Choroid plexus epithelial cell (primary cell): Measurements from ENCODE around the gene GJA3.

Experiments used
- DNase-seq: peaks from one replicate; pipeline ENCODE4 v3.0.0-alpha.2; 2010; ENCODE audit warnings: low read depth
- H3K4me3 ChIP-seq: 2 replicates; pipeline ENCODE4 v1.5.1; 2011; ENCODE audit warnings: low read depth, mild to moderate bottlenecking, control low read depth, low read length, moderate library complexity
- CTCF ChIP-seq: conservative IDR thresholded peaks from 2 replicates; pipeline ENCODE4 v1.5.1; 2011; ENCODE audit warnings: low read depth, mild to moderate bottlenecking, control low read depth, inconsistent platforms, low read length, moderate library complexity

GJA3 gene

DNA sequence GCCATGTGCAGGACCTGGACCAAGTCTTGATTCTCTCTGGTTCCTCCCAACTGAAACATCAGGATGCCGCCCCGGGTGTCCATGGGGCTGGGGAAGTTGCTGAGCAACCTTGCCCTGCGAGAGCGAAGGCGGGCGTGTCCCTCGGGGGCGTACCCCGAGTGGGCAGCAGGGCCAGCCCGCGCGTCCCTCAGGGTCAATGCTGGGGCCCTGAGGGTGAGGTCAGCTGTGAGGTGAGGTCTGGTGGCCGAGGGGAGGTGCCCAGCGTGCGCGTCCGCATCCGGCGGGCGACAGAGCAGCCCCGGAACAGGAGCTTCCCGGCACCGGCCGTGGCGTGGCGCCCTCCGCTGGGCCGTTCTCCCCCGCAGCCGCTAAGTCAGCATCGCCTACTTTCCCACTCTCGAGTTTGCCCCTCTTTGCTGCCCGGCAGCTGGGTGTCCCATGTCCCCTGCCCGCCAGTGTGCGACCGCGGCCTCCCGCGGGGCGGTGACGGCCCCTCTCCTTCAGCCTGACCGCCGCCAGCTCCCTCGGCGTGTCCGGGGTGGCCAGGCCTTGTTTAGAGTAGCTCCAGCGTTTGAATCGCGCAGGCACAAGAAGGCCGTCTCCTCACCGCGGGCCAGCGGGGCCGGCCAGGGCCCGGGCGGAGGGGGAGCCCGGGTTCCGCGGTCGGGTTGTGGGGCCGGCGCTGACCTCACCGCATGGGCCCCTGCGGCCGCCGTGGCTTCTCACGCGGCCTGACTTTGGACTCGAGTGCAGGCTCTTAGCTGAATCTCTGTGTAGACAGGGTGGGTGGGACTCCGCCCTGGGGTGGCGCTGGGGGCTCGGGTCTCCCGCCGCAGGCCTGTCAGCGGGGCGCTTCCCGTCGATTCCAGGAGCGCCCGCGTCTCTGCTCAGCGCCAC is 33.0 kb downstream of the GJA3 start:
- H3K4me3 ChIP-seq: peak overlapping the region; percentile 68
- peak; percentile 44 for DNase-seq
- peak; percentile 55 for TF ChIP-seq CTCF

DNA sequence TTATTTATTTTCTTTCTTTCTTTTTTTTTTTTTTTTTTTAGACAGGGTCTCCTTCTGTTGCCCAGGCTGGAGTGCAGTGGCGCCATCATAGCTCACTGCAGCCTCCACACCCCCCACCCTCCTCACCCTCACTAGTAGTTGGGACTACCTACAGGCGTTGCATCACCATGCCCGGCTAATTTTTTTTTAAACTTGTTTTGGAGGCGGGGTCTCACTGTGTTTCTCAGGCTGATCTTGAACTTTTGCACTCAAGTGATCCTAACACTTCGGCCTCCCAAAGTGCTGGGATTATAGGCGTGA is 33.6 kb downstream of the GJA3 start:
- H3K4me3 ChIP-seq: peak overlapping the region; percentile 68
- TF ChIP-seq CTCF: no peak
- no peak for DNase-seq

DNA sequence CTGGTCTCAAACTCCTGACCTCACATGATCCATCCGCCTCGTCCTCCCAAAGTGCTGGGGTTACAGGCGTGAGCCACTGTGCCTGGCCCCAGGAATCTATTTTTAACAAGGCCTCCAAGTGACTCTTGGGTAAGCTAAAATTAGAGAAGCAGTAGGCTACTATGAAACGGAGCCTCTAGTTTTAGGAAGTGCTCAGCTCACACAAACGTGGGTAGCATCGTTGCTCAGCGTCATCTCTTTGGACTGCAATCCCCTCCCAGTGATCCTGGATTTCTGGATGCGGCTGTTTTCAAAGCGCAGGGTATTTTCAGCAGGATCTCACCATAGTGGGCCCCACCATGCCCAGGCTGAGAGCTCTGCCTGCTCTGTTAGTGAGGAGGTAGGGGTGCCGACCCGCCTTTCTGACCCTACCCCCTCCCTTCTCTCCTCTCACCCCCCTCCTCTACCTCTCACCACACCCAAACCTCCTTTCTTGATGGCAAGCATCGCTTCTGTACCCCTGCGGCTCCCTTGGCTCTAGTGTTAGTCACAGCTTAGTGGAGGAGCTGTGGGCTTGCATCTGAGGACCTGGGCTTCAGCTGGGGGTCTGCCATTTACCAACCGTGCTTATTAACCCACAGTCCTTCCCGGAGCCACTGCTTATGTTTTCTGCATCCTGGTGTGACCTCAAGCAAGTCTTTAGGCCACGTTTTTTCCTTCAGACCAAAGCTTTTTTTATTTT is 34.2 kb downstream of the GJA3 start:
- no peak for TF ChIP-seq CTCF
- H3K4me3 ChIP-seq: no peak overlapping the region
- DNase-seq: no peak

DNA sequence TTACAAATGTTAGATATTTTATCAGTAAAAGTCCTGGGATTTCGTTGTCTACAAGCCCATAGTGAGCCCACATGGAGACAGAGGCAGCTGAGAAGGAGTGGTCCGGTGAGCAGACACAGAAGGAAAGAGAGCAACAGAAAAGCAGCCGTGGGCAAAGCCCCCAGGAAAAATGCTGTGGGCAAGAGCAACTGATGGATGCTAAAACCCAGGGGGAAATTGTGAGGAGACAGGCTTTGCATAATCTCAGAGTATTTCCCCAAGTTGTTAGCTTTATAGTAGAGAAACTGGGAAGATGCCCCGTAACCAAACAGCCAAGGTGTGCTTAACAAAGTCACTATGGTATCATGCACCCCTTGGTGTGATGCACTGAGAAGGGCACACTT is 35.1 kb downstream of the GJA3 start:
- no peak for DNase-seq
- no peak overlapping the region for H3K4me3 ChIP-seq
- TF ChIP-seq CTCF: no peak

DNA sequence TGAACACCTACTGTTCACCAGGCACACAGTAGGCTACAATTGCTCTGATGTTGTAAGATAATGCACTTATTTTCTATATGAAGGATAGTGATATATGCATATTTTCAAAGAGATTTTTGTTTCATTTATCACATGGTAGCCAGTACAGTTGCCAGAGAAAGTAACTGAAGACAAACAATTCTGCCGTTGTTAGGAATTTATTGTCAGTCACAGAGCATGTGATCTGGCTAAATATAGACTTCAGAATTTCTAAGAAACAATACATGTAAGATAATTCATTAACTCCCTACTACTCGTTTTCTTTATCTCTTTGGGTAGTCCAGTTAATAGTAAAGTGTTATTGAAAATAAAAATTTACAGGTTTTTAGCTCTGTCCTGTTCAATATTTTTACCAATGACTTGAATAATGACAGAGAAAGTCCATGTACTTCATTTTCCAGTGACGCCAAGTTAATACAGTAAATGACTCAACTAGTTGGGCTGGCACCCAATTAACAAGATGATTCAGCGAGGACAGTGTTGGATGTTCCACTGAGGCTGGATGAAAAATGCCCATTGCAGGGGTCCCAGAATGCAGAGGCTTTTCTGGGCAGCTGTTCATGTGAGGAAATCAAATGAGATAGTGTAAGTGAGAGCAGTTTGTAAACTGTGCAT is 35.6 kb downstream of the GJA3 start:
- no peak for TF ChIP-seq CTCF
- DNase-seq: peak; percentile 53
- no peak overlapping the region for H3K4me3 ChIP-seq

DNA sequence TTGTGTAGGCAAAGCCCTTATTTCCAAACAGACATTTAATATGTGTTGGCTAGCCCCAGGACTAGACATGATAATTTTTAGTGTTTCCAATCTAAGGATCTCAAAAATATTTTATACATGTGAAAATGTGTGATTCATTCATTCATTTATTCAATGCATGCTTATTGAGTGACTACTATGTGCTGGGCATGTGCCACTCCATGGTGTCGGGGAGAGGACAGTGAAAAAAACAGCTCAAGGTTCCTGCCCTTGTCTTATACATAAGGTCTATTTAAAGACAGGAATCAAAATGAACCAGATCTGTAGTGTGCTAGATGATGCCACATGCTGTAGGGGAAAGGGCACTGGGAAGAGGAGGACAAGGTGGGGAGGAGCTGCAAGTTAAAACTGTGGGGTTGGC is 36.5 kb downstream of the GJA3 start:
- no peak overlapping the region for H3K4me3 ChIP-seq
- no peak for DNase-seq
- no peak for TF ChIP-seq CTCF
